Neural cell (in vitro differentiated cells): ENCODE measurements around the gene GABRG3. TPM values are rescaled to one million over a fixed set of nuclear protein-coding genes. Genes with fewer than 3 reads are reported as not detected.

ENCODE experiments used
- H2AFZ ChIP-seq: fragments of 200-600, 300-800 bp; sonication (generic), shearing (Covaris generic); 2 replicates; pipeline ENCODE4 v1.6.0; 2014; ENCODE audit warnings: low read depth, mild to moderate bottlenecking, antibody characterized with exemption, low read length, moderate library complexity
- H3F3A ChIP-seq: fragments of 200-600 bp; shearing (Covaris generic); 2 replicates; pipeline ENCODE4 v1.6.1; 2016; ENCODE audit warnings: mild to moderate bottlenecking, moderate library complexity, mixed read lengths, antibody characterized with exemption, low read length; ENCODE audit not compliant: insufficient read depth, poor library complexity, severe bottlenecking
- H3K27ac ChIP-seq: fragments of 200-600, 300-800 bp; sonication (generic), shearing (Covaris generic); 2 replicates; pipeline ENCODE4 v1.5.1; 2014; ENCODE audit warnings: mild to moderate bottlenecking, low read length, moderate library complexity
- H3K27me3 ChIP-seq: fragments of 300-800, 200-600 bp; sonication (generic), shearing (Covaris generic); 2 replicates; pipeline ENCODE4 v1.6.0; 2014; ENCODE audit warnings: mild to moderate bottlenecking, low read depth, low read length, moderate library complexity; ENCODE audit not compliant: insufficient read depth
- H3K36me3 ChIP-seq: fragments of 300-800, 200-600 bp; sonication (generic), shearing (Covaris generic); 2 replicates; pipeline ENCODE4 v1.5.1; 2014; ENCODE audit warnings: mild to moderate bottlenecking, antibody characterized with exemption, low read length, moderate library complexity; ENCODE audit not compliant: insufficient read depth
- H3K4me2 ChIP-seq: fragments of 300-800, 200-600 bp; sonication (generic), shearing (Covaris generic); 2 replicates; pipeline ENCODE4 v1.6.0; 2014; ENCODE audit warnings: mild to moderate bottlenecking, low read length
- H3K4me3 ChIP-seq: fragments of 300-800, 200-600 bp; sonication (generic), shearing (Covaris generic); 2 replicates; pipeline ENCODE4 v1.5.1; 2014; ENCODE audit warnings: mild to moderate bottlenecking, low read length, moderate library complexity
- H3K79me2 ChIP-seq: fragments of 200-600 bp; shearing (Covaris generic); replicated peaks from 2 replicates; pipeline ENCODE4 v1.6.0; 2014; ENCODE audit warnings: mild to moderate bottlenecking, low read length, moderate library complexity; ENCODE audit not compliant: insufficient read depth
- H3K9ac ChIP-seq: fragments of 300-800, 200-600 bp; sonication (generic), shearing (Covaris generic); 2 replicates; pipeline ENCODE4 v1.6.1; 2016; ENCODE audit warnings: mild to moderate bottlenecking, low read length, mixed read lengths
- H3K9me2 ChIP-seq: fragments of 200-600 bp; shearing (Covaris generic); 2 replicates; pipeline ENCODE4 v1.6.1; 2016; ENCODE audit warnings: mild to moderate bottlenecking, low read length, mixed read lengths; ENCODE audit not compliant: insufficient read depth
- H3K9me3 ChIP-seq: fragments of 200-600, 300-800 bp; sonication (generic), shearing (Covaris generic); 2 replicates; pipeline ENCODE4 v1.6.1; 2016; ENCODE audit warnings: mild to moderate bottlenecking, mixed run types, low read length, moderate library complexity, mixed read lengths
- H4K20me1 ChIP-seq: fragments of 200-600 bp; shearing (Covaris generic); 2 replicates; pipeline ENCODE4 v1.6.1; 2016; ENCODE audit warnings: mild to moderate bottlenecking, mixed run types; ENCODE audit not compliant: insufficient read depth
- CTCF ChIP-seq: fragments of 450-650 bp; IDR thresholded peaks from 2 replicates; pipeline ENCODE4 v1.5.1; 2014; ENCODE audit warnings: antibody characterized with exemption, mild to moderate bottlenecking, moderate library complexity; ENCODE audit not compliant: poor library complexity, severe bottlenecking
- EP300 ChIP-seq: fragments of 450-650 bp; conservative IDR thresholded peaks from 2 replicates; pipeline ENCODE4 v1.6.1; 2014; ENCODE audit warnings: antibody characterized with exemption, mild to moderate bottlenecking, moderate library complexity; ENCODE audit not compliant: poor library complexity, severe bottlenecking
- EZH2 ChIP-seq: fragments of 200-600, 300-800 bp; shearing (Covaris generic), sonication (generic); IDR thresholded peaks from 2 replicates; pipeline ENCODE4 v1.6.1; 2014; ENCODE audit warnings: antibody characterized with exemption, low read length, borderline replicate concordance, mild to moderate bottlenecking; ENCODE audit not compliant: insufficient read depth, poor library complexity, severe bottlenecking
- MXI1 ChIP-seq: fragments of 450-650 bp; conservative IDR thresholded peaks from 2 replicates; pipeline ENCODE4 v1.6.1; 2014; ENCODE audit warnings: antibody characterized with exemption, mild to moderate bottlenecking; ENCODE audit not compliant: poor library complexity, severe bottlenecking
- POLR2AphosphoS5 ChIP-seq: IDR thresholded peaks from 2 replicates; pipeline ENCODE4 v1.6.1; 2012
- RAD21 ChIP-seq: fragments of 450-650 bp; conservative IDR thresholded peaks from 2 replicates; pipeline ENCODE4 v1.6.1; 2014; ENCODE audit warnings: antibody characterized with exemption, mild to moderate bottlenecking, moderate library complexity
- SMC3 ChIP-seq: fragments of 450-650 bp; conservative IDR thresholded peaks from 2 replicates; pipeline ENCODE4 v1.6.1; 2014; ENCODE audit warnings: antibody characterized with exemption, mild to moderate bottlenecking, moderate library complexity; ENCODE audit not compliant: poor library complexity
- TAF1 ChIP-seq: IDR thresholded peaks from 2 replicates; pipeline ENCODE4 v1.6.1; 2012; ENCODE audit warnings: low read depth
- polyA plus RNA-seq: library from polyadenylated mRNA; depleted of rRNA; stranded (reverse); fragments of >200 nt; gene quantifications from 2 replicates; pipeline ENCODE4 v1.2.3, GENCODE V29; 2014
- TF ChIP-seq, protein P1 (sequence below): IDR thresholded peaks from 2 replicates; pipeline ENCODE4 v1.6.1; 2012; ENCODE audit warnings: borderline replicate concordance

Gene GABRG3
- polyA plus RNA-seq, 1 donor from 2014 or later: 1.2 TPM

DNA sequence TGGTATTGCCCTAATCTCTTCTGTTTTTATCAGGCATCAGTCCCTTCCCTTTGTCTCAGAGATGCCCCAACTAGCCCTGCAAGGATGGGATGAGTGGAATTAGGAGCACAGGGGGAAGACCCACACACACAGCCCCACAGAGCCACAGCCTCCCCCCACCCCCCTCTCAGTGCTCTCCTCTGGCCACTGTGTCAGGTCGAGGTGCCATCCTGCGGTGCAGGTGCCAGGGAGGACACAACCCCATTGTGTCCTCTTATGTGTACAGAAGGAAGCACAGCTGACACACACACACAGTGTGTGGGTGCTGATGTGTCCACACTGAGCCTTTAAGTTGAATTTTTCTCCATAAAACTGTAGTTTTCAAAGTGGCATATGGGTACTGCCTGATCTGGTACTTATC lies 593.7 kb downstream of the GABRG3 start:
- H3K27me3 ChIP-seq: no peaks in the 10 kb centered on the region
- no peak overlapping the region for H3K4me2 ChIP-seq
- H3K36me3 ChIP-seq: no peaks in the 10 kb centered on the region
- no peak overlapping the region for H2AFZ ChIP-seq
- TF ChIP-seq, protein P1, sequence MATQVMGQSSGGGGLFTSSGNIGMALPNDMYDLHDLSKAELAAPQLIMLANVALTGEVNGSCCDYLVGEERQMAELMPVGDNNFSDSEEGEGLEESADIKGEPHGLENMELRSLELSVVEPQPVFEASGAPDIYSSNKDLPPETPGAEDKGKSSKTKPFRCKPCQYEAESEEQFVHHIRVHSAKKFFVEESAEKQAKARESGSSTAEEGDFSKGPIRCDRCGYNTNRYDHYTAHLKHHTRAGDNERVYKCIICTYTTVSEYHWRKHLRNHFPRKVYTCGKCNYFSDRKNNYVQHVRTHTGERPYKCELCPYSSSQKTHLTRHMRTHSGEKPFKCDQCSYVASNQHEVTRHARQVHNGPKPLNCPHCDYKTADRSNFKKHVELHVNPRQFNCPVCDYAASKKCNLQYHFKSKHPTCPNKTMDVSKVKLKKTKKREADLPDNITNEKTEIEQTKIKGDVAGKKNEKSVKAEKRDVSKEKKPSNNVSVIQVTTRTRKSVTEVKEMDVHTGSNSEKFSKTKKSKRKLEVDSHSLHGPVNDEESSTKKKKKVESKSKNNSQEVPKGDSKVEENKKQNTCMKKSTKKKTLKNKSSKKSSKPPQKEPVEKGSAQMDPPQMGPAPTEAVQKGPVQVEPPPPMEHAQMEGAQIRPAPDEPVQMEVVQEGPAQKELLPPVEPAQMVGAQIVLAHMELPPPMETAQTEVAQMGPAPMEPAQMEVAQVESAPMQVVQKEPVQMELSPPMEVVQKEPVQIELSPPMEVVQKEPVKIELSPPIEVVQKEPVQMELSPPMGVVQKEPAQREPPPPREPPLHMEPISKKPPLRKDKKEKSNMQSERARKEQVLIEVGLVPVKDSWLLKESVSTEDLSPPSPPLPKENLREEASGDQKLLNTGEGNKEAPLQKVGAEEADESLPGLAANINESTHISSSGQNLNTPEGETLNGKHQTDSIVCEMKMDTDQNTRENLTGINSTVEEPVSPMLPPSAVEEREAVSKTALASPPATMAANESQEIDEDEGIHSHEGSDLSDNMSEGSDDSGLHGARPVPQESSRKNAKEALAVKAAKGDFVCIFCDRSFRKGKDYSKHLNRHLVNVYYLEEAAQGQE: no peak
- TF ChIP-seq POLR2AphosphoS5 (no peak), RAD21 (no peak), TAF1 (no peak), MXI1 (no peak), EZH2 (no peak), EP300 (no peak), SMC3 (no peak), CTCF (no peak)
- H4K20me1 ChIP-seq: no peaks in the 10 kb centered on the region
- H3F3A ChIP-seq: no peaks in the 10 kb centered on the region
- H3K9me3 ChIP-seq: no peaks in the 10 kb centered on the region
- H3K79me2 ChIP-seq: no peaks in the 10 kb centered on the region
- no peak overlapping the region for H3K9ac ChIP-seq
- H3K9me2 ChIP-seq: no peaks in the 10 kb centered on the region
- no peak overlapping the region for H3K4me3 ChIP-seq
- H3K27ac ChIP-seq: no peak overlapping the region

- TF ChIP-seq SMC3 (no peak), EZH2 (no peak), EP300 (no peak), CTCF (no peak), RAD21 (no peak), MXI1 (no peak), TAF1 (no peak), POLR2AphosphoS5 (no peak)
- TF ChIP-seq, protein P1: no peak
- no peaks in the 10 kb centered on the region for H4K20me1 ChIP-seq
- no peak overlapping the region for H3K4me3 ChIP-seq
- H3K9ac ChIP-seq: no peak overlapping the region
- no peaks in the 10 kb centered on the region for H3K79me2 ChIP-seq
- H3K36me3 ChIP-seq: no peaks in the 10 kb centered on the region
- no peaks in the 10 kb centered on the region for H3K9me3 ChIP-seq
- no peaks in the 10 kb centered on the region for H3K27me3 ChIP-seq
- H3F3A ChIP-seq: no peaks in the 10 kb centered on the region
- H3K27ac ChIP-seq: no peak overlapping the region
- no peak overlapping the region for H2AFZ ChIP-seq
- H3K9me2 ChIP-seq: no peaks in the 10 kb centered on the region
- H3K4me2 ChIP-seq: no peak overlapping the region
Observed at GRCh38 chr15:27570746-27571145, 599.8 kb downstream of the GABRG3 start.
